Right lobe of liver (tissue), 4 donors: ENCODE results near the gene AKR1B1.

Experiments used
- POLR2A ChIP-seq: fragments of 450-650 bp; IDR thresholded peaks from one replicate; pipeline ENCODE4 v1.6.1; 2017; ENCODE audit warnings: antibody characterized with exemption, mild to moderate bottlenecking
- TF ChIP-seq, protein P1 (sequence below), 4 donors: fragments of 200-600 bp in 3 of 4; fragments of 450-650 bp in 1 of 4; IDR thresholded peaks; one replicate each; pipeline versions ENCODE4 v1.5.1 to v1.8.0; 2016 to 2022; ENCODE audit warnings: antibody characterized with exemption in 4 of 4, mild to moderate bottlenecking in 2 of 4
- donor health status: DM: no; HTN: no; CAD: no.
- donor health status: DM: no; HTN: no; CAD: no.
- donor health status: DM: no; HTN: yes; CAD: no.

DNA sequence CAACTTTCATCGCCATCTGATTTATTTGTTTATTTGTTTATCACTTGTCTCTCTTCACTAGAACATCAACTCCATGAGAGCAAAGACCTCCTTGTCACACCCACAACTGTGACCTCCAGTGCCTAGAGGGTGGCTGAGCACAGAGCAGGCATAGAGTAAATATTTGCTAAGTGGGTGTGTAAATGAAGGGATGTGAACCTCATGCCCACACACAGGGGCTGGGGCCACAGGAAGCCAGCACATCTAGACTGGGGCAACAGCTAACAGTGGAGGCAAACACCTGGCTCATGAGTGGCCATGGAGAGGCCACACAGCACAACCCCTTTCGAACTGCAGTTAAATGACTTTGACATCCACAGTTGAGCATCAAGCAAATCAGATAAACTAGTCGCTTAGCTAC lies 39.8 kb downstream of the AKR1B1 start:
- TF ChIP-seq, protein P1, sequence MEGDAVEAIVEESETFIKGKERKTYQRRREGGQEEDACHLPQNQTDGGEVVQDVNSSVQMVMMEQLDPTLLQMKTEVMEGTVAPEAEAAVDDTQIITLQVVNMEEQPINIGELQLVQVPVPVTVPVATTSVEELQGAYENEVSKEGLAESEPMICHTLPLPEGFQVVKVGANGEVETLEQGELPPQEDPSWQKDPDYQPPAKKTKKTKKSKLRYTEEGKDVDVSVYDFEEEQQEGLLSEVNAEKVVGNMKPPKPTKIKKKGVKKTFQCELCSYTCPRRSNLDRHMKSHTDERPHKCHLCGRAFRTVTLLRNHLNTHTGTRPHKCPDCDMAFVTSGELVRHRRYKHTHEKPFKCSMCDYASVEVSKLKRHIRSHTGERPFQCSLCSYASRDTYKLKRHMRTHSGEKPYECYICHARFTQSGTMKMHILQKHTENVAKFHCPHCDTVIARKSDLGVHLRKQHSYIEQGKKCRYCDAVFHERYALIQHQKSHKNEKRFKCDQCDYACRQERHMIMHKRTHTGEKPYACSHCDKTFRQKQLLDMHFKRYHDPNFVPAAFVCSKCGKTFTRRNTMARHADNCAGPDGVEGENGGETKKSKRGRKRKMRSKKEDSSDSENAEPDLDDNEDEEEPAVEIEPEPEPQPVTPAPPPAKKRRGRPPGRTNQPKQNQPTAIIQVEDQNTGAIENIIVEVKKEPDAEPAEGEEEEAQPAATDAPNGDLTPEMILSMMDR (IDR thresholded peaks at IDR 0.05) = no peak
- no peak for TF ChIP-seq POLR2A
